GM18907 (cell line): ENCODE results near the gene HYLS1.
A peak's percentile ranks its signal among the peaks of the same experiment; 100 is the strongest.
"Not testable (repeated sequence)": the region's sequence is repeated elsewhere in the genome, so short reads cannot be mapped to it uniquely, and the experiment has no call there.

Source experiments
- ATAC-seq: cut with Tn5 transposase; IDR thresholded peaks from one replicate; pipeline ENCODE4 v1.9.1; 2021; ENCODE audit warnings: mild to moderate bottlenecking, moderate library complexity; ENCODE audit not compliant: unreplicated experiment

HYLS1 gene, protein sequence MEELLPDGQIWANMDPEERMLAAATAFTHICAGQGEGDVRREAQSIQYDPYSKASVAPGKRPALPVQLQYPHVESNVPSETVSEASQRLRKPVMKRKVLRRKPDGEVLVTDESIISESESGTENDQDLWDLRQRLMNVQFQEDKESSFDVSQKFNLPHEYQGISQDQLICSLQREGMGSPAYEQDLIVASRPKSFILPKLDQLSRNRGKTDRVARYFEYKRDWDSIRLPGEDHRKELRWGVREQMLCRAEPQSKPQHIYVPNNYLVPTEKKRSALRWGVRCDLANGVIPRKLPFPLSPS

DNA sequence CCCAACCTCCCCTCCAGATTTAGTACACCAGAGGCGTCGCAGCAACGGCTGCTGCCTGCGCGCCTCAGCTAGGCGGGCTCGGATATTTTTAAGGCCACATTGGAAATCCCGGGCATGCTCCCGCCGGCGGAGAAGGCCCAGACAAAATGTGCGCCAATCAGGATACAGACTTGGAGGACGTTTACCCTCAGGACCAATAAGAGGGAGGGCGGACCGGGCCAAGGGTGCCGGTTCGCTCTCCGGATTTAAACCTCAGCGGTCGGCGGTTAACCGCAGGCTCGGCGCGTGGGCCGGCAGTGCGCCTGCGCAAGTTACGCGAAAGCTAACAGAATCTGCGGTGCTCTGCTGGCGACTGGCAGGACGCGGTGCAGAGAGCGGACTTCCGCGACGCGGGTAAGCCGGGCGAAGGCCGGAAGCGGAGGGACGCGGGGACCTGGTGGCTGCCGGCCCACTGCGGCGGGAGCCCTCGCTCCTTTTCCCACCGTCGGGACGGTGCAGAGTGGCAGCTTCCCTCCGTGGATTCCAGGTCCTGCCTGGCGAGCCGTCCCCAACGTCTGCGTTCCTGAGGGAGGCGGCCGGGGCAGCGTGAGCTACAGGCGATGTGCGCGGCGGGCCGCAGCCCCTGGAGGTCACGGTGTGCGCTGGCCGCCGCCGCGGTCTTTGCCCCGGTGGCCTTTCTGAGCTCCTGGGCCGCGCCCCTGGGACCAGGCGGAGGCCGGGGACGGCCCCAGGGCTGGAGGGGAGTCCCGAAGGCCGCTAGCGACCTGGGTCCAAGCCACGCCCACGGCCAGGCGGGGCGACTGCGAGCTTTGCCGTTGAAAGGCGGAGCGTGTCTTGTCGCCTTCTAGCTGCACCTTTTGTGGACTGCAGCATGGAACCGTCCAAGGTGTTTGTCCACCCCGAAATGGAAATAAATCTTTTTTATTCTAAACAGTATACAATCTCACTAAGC, at the start of gene HYLS1:
Gene HYLS1 (plus strand): TSS at position 296 of the 952 bp plus-strand sequence. CDS start 11,701 bp downstream, outside the sequence.
- ATAC-seq: peak; percentile 91

DNA sequence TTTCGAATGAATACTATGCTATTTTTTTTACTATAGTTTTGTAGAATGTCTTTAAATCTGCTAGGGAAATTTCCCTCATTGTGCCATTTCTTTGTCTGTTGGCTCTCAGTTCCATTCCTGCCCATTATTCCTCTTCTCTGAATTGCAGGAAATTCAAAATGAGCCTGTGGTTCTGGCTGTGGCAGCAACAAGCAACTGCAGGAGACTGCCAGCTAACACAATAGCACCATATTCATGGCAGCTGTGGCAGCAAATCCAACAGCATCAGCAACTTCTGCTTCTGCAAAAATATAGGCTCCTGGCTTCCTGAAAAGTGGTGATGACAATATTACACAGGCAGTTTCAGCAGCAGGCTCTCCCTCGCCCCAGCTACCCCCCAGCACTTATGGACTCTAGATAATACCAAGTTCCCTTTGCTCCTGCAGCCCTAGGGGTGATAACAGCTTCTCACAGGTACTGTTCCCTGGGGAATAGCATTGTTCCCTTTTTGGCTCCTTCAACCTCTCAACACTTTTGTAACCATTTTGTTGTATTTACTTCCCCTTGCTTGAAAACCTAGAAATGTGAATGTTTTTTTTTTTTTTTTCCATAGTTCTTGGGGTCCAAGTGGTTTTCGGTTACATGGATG, 45.0 kb upstream of the HYLS1 start:
- ATAC-seq: no peak

DNA sequence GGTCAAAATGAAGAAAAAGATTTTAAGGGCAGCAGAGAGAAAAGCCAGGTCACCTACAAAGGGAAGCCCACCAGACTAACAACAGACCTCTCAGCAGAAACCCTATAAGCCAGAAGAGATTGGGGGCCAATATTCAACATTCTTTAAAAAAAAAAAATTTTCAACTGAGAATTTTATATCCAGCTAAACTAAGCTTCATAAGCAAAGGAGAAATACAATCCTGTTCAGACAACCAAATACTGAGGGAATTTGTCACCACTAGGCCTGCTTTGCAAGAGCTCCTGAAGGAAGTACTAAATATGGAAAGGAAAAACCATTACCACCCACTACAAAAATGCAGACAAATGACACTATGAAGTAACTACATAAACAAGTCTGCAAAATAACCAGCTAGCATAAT, 41.3 kb upstream of the HYLS1 start:
- ATAC-seq: no peak

DNA sequence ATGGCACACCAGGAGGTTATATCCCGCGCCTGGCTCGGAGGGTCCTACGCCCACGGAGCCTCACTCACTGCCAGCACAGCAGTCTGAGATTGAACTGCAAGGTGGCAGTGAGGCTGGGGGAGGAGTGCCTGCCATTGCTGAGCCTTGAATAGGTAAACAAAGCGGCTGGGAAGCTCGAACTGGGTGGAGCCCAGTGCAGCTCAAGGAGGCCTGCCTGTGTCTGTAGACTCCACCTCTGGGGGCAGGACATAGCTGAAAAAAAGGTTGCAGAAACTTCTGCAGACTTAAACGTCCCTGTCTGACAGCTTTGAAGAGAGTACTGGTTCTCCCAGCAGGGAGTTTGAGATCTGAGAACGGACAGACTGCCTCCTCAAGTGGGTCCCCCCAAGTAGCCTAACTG, 29.8 kb upstream of the HYLS1 start:
- ATAC-seq: not testable (repeated sequence)

DNA sequence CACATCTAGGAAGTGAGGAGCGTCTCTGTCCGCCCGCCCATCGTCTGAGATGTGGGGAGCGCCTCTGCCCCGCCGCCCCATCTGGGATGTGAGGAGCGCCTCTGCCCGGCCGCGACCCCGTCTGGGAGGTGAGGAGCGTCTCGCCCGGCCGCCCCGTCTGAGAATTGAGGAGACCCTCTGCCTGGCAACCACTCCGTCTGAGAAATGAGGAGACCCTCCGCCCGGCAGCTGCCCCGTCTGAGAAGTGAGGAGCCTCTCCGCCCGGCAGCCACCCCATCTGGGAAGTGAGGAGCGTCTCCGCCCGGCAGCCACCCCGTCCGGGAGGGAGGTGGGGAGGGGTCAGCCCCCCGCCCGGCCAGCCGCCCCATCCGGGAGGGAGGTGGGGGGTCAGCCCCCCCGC, 24.7 kb upstream of the HYLS1 start:
- not testable (repeated sequence) for ATAC-seq

DNA sequence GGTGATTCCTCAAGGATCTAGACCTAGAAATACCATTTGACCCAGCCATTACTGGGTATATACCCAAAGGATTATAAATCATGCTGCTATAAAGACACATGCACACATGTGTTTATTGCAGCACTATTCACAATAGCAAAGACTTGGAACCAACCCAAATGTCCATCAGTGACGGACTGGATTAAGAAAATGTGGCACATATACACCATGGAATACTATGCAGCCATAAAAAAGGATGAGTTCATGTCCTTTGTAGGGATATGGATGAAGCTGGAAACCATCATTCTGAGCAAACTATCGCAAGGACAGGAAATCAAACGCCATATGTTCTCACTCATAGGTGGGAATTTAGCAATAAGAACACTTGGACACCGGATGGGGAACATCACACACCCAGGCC, 22.1 kb upstream of the HYLS1 start:
- ATAC-seq: not testable (repeated sequence)

DNA sequence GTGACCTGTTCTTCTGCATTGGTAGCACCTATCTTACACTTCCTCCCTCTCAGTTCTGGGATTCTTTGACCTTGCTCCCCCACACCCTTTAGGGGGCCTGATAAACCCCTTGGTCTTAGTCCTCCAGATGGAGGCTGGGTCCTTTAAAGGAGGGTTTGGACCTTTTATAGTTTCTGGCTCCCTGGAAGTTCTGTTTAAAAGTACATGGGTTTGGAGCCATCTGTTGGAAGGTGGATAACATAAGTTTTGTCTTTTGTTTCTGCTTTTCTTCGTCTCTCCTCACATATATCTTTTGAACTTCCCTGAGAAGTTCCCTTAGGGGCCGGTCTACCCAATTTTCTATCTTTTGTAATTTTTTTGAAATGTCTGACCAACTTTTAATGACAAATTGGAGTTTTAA, 17.9 kb upstream of the HYLS1 start:
- ATAC-seq: no peak

DNA sequence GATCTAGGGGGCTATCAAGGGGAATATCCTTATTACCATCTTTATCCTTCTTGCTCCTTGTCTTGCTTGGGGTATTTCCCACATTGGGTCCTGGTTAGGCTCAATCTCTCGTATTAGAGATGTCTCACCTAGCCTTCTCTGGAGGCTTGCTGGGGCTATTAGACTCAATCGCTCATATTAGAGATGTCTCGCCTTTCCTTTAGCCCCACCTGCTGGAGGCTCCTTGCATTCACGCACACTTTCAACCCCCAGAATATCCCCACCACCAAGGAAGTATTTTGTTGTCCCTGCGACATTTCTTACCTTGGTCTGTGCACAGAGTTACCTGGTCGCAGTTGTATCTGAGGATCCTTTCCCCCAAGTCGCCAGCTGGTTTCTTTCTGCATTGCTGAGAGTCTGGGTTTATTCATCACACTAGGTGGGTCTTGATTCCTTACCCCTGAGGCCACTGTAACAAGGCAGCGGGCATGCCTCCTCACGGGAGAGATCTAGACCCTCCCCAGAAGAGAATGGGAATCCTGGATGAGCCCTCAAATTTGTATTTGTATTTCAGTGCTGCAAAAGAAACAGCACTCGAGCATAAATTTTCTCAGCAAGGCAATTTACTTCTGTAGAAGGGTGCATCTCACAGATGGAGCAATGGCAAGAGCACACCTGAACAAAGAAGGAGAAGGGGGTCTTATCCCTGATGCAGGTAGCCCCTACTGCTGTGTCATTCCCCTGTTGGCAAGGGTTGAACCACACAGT, 15.9 kb upstream of the HYLS1 start:
- no peak for ATAC-seq

DNA sequence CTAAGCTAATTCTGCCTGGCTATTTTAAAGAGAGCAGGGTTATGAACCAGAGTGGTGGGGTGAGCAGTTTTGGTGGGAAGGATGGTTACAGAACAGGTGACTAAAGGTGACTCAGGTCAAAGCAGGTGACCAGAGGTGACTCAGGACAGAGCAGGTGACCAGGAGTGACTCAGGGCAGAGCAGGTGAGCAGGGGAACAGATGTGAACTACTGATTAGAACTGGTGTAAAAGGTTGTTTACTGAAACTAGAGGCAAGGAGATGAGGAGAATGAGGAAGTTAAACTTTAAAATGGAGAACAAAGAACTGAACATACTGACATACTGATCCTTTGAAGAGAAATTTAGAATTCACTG, 15.4 kb upstream of the HYLS1 start:
- ATAC-seq: no peak

DNA sequence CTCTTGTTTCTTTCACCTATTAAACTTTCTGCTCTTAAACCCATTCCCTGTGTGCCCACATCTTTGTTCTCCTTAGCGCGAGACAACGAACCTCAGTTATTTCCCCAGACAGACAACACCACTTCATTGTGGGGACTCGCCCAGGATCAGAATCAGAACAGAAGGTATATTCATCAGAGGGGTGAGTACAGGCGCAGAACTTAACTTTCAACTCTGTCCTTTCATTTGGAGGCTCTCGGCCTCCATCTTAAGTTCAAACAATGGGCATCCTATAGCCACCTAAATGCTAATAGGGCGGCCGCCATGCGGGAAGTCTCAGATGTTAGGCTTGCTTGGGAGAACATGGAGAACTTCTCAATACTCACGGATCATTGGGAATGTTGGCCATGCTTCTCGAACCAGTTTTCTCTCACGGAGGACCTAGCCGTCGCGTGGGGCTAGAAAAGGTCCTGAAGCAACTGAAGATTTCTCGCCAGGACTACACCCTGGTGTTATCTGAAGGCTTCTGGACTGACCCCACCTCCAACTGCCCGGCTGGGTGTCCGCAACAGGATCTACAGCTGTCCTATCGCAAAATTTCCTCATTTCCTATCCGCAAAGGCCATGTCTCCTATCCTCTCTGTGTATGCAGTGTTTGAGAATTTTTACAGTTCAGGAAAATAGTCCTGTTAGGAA, 13.4 kb upstream of the HYLS1 start:
- peak; percentile 13 for ATAC-seq

DNA sequence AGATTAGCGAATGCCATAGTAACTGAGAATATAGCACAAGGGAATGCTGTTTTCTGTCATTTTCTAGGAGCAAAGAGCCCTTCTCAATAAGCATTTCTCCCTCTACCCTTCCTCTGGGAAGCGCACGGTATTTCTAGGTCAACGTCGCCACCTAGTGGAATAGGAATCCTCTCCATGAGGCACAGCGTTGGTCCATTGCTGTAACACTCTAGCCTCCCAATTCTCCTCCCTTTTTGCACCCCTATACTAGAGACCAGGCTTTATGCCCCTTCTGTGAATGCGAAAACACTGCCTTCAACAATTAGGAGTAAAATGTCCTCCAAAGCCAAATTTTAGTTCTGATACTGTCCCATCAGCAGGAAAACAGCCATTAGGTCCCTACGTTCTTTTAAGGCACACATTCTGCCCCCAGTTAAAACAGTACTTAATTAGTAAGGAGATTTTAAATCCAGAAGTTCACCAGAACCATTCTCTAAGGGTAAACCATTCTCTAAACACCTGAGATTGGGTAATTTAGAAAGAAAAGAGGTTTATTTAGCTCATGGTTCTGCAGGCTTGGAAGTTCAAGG, 12.8 kb upstream of the HYLS1 start:
- peak; percentile 84 for ATAC-seq

DNA sequence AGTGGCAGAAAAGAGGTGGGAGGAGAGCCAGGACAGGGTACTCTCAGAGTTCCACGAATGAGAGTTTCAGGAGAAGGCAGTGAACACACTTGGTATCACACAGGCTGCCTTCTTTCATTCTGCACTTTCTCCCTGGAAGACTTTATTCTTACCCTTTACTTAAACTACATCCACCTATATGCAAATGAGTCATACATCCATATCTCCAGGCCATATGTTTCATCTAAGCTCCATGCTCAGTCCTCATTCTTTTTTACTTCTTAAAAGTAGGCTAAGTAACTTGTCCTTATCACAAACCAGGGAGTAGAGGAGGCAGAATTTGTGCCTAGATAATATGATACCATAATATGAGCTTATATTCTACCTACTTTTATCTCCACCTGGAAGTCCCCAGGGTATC, 6.2 kb upstream of the HYLS1 start:
- ATAC-seq: no peak

DNA sequence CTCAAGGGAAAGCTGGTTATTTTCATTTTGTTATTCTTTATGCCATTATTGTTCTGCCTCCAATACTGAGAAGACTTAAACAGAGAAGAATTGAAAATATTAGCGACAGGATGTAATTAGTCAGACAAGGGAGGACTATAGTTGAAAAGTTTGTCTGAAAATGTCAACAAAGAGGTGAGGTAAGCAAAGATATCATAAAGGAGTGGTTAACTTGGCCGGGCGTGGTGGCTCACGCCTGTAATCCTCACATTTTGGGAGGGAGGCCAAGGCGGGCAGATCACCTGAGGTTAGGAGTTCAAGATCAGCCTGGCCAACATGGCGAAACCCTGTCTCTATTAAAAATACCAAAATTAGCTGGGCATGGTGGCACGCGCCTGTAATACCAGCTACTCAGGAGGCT, 4.1 kb upstream of the HYLS1 start:
- ATAC-seq: no peak

DNA sequence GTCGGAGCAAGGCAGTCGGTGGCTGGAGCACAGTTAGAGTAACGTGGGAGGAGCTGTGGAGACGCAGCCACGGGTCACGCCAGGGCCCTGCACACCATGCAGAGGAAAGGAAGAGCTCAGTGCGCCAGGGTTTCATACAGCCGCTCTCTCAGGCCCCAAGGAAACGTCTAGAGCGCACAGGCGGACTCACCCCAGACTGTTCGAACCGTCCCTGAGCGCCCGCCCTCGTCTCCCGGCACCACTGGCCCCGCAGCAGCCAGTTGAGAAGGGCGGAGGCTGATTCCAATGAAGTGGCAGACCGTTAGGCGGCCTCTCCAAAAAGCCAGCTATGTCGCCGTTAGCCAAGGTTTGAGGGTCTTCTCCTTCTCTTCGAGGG, 483 bp upstream of the HYLS1 start:
- peak; percentile 41 for ATAC-seq

DNA sequence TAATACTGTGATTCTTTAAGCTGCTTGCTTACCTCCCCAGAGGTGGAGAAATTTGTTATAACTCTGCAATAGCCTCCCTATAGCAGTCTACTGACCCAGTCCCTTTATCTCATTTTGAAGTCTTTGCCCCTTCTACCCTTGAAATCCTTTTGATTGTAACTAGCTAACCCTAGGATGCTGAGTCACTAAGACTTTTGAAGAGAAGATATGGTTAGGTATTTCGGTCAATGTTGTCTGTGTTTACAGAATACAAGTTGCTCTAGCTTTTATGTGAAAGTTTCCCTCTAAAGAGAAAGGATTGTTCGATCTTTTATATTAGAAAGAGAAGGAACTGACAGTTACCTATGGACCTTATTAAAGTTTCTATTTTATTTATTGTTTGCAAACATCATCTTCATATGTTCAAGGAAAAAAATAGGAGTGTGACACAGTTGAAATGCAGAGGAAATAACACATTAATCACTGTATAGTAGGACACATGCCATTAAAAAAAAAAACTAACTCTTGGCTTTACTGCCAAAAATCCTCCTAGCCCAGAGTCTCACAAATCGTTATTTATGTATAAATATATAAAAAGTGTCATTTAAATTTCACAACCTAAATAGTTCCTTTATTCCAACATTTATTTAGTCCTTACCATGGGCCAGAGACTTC, 3.1 kb downstream of the HYLS1 start:
- ATAC-seq: no peak

DNA sequence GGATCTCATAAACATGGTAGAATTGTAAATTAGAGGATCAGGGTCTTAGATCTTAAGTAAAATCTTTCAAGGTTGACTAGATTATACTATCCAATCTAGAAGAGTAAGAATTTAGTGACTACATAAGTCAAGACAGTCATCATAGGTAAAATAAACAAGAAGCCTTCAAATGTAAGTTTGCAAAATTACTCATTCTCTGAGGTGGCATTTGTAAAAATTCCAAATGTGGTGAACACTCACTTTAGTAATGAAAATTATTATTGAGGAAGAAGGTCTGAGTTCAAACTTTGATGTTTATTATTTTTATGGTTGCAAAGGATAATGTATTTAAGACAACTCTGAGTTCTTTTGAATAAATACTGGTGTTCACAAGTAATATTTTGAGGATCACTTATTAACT, 4.6 kb downstream of the HYLS1 start:
- no peak for ATAC-seq

DNA sequence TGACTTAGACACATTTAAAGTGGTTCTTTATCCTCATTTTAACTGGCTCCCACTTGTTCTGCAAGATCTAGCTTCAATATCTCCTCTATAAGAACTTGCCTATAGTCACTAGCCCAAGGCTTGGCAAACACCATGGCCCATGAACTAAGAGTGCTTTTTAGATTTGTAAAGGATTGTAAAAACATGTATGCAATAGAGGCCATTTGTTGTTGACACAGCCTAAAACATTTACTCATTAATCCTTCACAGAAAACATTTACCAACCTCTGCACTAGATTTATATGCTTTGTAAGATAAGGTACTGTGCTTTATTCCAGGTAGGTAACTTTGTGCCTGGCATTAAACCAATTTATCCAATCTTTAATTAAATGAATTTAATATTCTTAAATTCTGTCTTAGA, 5.5 kb downstream of the HYLS1 start:
- ATAC-seq: no peak

DNA sequence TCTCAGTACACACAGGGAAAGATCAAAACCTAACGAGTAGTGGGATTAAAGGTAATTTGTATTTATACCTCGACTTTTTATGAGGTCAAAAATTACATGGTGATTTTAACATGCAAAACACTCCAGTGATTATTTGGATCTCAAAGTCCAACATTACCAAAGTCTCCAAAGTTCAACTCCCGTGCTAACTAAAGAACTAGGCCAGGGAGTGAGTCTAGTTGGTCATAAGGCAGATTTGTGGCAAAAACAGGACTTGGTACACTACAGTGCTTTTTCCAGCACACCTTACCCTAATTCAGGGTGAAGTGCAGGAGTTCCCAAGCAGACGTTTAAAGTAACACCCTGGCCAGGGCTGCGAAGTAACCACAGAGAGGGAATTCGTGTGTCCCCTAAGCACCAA, 14.4 kb downstream of the HYLS1 start:
- no peak for ATAC-seq

DNA sequence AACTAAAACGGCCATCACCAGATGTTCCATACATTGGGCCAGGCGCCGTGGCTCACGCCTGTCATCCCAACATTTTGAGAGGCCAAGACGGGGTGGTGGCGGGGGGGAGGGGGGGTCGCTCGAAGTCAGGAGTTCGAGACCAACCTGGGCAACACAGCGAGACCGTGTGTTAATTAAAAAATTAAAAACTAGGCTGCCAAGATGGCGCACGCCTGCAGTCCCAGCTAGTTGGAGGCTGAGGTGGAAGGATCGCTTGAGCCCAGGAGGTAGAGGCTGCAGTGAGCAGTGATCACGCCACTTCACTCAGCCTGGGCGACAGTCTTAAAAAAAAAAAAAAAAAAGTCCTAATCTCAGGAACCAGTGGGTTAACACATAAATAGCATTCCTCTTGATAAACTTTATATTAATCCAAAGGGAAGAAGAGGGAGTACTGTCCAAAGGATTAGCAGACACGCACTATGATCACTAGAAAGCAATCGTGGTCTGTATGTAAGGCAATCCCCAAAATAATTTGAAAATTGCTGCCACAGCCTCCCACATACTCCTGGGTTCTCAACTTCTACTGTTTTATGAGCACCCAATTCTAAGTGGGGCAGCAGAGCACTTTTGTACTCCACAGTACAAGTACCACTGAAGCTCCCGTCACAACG, 14.9 kb downstream of the HYLS1 start:
- peak; percentile 17 for ATAC-seq
